K562 (cell line): ENCODE measurements around the gene ZKSCAN7.
"Not testable (repeated sequence)": the region's sequence is repeated elsewhere in the genome, so short reads cannot be mapped to it uniquely, and the experiment has no call there.

Source experiments
- L3MBTL2 ChIP-seq: fragments of 450-650 bp; IDR thresholded peaks from 2 replicates; pipeline ENCODE4 v1.6.1; 2016; ENCODE audit warnings: mild to moderate bottlenecking, moderate library complexity
- NFE2 ChIP-seq: IDR thresholded peaks from 2 replicates; pipeline ENCODE4 v1.6.1; 2014; ENCODE audit warnings: antibody characterized with exemption, low read depth
- ZNF318 ChIP-seq, 2 experiments: fragments of 450-650 bp; IDR thresholded peaks; 2 replicates each; pipeline ENCODE4 v1.6.1; 2016; ENCODE audit warnings: mild to moderate bottlenecking in 2 of 2, borderline replicate concordance in 1 of 2, low read depth in 1 of 2, moderate library complexity in 1 of 2
- TF ChIP-seq, protein P1 (sequence below), 3 experiments: IDR thresholded peaks in 2 of 3; conservative IDR thresholded peaks in 1 of 3; 2 replicates each; pipeline ENCODE4 v1.5.1; 2011 to 2012; ENCODE audit warnings: low read length in 3 of 3, mild to moderate bottlenecking in 3 of 3, control low read depth in 2 of 3, improper control_type of control experiment in 1 of 3, inconsistent platforms in 1 of 3, low read depth in 1 of 3, mixed read lengths in 1 of 3, moderate library complexity in 1 of 3; ENCODE audit not compliant: insufficient read depth in 2 of 3

DNA sequence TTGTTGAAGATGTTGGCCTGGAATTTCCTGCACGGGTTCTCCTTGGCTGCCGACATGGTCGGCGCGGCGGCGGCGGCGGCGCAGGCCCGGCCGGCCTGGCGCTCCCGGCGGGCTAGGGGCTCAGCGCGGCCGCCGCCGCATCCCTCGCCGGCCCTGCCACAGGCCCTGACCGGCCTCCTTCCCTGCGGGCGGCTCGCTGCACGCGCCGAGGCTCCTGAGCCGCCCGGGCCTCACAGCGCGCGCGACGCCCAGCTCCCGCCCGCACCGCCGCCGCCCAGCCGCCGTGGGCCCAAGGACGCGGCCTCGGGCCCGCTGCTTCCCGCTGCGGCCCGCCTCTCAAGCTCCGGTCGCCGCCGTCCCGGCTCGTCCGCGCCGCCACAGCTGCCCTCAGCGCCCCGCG, 26.0 kb downstream of the ZKSCAN7 start:
- TF ChIP-seq ZNF318 (IDR thresholded peaks at IDR 0.05; ENCODE audit: borderline replicate concordance in 1 of 2, low read depth in 1 of 2); NFE2; L3MBTL2: not testable (repeated sequence)
- TF ChIP-seq, protein P1, sequence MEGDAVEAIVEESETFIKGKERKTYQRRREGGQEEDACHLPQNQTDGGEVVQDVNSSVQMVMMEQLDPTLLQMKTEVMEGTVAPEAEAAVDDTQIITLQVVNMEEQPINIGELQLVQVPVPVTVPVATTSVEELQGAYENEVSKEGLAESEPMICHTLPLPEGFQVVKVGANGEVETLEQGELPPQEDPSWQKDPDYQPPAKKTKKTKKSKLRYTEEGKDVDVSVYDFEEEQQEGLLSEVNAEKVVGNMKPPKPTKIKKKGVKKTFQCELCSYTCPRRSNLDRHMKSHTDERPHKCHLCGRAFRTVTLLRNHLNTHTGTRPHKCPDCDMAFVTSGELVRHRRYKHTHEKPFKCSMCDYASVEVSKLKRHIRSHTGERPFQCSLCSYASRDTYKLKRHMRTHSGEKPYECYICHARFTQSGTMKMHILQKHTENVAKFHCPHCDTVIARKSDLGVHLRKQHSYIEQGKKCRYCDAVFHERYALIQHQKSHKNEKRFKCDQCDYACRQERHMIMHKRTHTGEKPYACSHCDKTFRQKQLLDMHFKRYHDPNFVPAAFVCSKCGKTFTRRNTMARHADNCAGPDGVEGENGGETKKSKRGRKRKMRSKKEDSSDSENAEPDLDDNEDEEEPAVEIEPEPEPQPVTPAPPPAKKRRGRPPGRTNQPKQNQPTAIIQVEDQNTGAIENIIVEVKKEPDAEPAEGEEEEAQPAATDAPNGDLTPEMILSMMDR (IDR thresholded peaks at IDR 0.05 in 2 of 3, conservative IDR thresholded peaks at IDR 0.05 in 1 of 3; ENCODE audit: insufficient read depth in 2 of 3, low read depth in 1 of 3, low read length in 3 of 3) = not testable (repeated sequence)
